HG03571 (cell line): Measurements from ENCODE around the gene ARL17A.
"Not testable (repeated sequence)": the region's sequence is repeated elsewhere in the genome, so short reads cannot be mapped to it uniquely, and the experiment has no call there.

Source experiments
- ATAC-seq: cut with Tn5 transposase; IDR thresholded peaks from one replicate; pipeline ENCODE4 v1.9.1; 2021; ENCODE audit not compliant: unreplicated experiment

Gene ARL17A

DNA sequence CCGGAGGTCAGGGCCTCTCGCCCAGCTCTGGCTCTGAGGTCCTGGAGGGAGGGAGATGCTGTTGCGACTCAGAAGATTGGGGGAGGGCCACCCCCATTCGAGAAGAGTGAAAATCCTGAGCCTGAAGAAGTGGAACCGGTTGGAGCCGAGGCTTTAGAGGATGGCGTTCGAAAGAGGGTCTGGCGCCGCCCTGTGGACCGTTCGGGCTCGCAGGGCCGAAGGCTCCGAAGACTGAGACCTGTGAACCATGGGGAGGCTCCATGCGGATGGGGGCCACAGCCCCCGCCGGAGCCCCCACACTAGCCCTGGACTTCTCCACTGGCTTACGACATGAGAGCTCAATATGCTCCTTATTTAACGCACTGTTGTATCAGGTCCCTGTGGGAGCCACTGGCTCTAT lies 20.3 kb downstream of the ARL17A start:
- not testable (repeated sequence) for ATAC-seq

DNA sequence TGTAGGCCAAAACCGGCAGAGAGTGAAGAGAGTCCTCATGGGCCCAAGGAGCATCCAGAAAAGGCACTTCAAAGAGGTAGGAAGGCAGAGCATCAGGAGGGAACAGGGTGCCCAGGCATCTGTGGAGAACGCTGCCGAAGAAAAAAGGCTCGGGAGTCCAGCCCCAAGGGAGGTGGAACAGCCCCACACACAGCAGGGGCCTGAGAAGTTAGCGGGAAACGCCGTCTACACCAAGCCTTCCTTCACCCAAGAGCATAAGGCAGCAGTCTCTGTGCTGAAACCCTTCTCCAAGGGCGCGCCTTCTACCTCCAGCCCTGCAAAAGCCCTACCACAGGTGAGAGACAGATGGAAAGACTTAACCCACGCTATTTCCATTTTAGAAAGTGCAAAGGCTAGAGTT lies 30.9 kb downstream of the ARL17A start:
- ATAC-seq, result not testable (repeated sequence)

GRCh38 chr17:46534716-46535115 lies 44.8 kb downstream of the ARL17A start:
- ATAC-seq, result not testable (repeated sequence)

DNA sequence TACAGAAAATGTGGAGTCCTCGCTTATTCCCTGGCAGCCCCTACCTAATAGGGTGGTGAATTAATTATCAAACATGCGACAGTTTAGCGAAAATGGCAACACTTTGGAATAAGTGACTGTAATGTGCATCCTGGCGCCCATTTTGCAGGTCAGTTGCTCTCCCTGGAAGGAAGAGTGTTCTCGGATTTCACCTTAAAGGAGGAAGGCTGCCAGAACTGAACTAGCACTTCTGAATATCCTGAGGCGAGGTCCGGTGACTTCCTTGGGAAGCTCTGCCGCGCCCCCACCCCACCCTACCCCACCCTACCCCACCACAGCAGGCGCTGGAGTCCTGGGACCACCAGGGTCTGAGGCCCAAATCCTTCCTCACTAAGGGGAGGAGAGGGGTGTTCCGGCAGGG lies 67.3 kb downstream of the ARL17A start, which contains the start of gene LRRC37A2:
Gene LRRC37A2, plus strand, starts transcription at position 301 of the 400 bp plus-strand sequence. CDS start 245 bp downstream, outside the sequence.
- not testable (repeated sequence) for ATAC-seq

DNA sequence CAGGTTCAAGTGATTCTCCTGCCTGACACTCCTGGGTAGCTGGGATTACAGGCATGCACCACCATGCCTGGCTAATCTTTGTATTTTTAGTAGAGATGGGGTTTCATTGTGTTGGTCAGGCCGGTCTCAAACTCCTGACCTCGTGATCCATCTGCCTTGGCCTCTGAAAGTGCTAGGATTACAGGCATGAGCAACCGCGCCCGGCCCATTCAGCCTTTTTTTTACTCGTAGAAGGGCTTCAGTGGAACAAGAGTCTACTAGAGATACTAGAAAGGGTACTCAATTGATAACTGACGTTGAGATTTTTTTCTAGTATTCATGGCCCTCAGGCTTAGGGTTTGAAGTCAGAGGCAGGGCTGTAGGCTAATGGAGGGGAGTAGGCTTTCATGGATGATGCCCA lies 73.6 kb downstream of the ARL17A start:
- ATAC-seq, result not testable (repeated sequence)

DNA sequence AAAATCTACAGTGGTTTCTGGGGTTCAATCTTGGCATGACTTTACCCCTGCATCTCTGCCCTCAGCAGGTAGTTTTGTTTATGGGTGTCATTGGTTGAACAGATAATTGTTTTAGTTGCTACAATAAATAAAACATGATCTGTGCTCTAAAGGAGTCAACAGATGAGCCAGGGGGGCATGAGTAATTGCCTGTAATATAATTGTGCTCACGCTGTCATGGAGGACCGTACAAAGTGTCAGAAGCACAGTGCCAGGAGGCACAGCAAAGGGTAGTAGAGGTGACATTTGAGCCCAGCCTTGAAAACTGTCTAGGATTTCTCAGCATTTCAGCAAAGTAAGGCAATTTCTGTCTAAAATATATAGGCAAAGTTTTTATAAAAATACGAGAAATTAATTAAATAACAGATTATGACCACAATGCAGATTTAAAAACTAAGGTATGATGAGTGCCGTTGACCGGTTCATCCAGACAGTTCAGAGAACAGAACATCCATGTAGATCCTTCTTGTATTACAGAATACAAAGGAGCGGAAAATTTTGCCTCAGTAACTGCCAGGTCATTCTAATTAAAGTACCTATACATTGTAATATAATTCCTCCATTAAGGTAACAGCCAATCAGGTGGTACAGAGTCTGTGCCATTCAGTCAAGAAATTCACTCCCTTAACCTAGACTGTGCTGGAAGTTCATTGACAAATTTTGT lies 79.9 kb downstream of the ARL17A start:
- not testable (repeated sequence) for ATAC-seq

DNA sequence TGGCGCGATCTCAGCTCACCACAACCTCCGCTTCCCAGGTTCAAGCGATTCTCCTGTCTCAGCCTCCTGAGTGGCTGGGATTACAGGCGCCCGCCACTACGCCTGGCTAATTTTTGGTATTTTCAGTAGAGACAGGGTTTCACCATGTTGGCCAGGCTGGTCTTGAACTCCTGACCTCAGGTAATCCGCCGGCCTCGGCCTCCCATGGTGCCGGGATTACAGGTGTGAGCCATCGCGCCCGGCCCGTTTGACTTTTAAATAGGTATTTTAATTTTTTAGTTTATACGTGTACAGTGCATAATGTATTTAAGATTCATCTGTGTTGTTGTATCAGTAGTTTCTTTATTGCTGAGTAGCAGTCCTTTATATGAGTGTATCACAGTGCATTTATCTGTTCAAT lies 87.5 kb downstream of the ARL17A start:
- not testable (repeated sequence) for ATAC-seq

GRCh38 chr17:46481310-46481709 lies 98.2 kb downstream of the ARL17A start:
- ATAC-seq, result not testable (repeated sequence)

DNA sequence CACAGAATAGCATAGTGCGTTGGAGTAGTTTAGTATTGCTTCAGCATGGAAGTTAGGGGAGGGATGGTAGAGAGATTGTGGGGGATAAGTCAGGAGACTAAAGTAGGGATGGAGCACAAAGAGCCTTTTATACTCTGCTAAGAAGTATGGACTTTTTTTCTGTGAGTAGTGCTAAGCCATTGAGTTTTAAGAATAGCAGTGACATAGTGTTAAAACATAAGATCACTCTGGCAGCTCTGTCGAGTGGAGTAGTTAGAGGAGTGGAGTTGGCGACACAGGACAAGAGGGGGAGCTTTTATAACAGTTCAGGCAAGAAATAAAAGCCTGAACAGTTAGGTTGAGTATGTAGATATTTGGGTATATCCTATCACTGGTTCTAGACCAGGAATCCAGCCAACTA lies 100.7 kb downstream of the ARL17A start:
- not testable (repeated sequence) for ATAC-seq

GRCh38 chr17:46475583-46475982 lies 103.9 kb downstream of the ARL17A start:
- not testable (repeated sequence) for ATAC-seq

DNA sequence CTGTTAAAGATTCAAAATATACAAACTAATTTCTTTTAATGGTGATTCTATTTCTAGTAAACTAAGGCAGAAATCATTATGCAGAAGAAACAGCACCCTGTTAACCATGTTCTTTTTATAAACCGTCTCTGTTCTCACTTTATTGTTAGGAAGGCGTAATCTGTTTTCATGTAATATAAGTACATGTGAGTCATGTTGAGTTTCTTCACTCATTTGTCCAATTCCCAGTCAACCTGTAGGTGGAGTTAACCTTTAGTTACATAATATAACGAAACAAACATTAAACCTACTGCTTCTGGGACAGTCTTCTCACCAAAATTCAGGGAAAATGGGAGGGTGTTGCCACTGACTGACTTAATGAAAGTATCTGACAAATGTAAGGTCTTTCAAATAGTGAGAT lies 105.0 kb downstream of the ARL17A start:
- not testable (repeated sequence) for ATAC-seq

- ATAC-seq, result not testable (repeated sequence)
Measured at GRCh38 chr17:46467618-46468017, 111.9 kb downstream of the ARL17A start.
